Measurements from ENCODE around the gene SORCS3. TPM values are rescaled to one million over a fixed set of nuclear protein-coding genes. Genes with fewer than 3 reads are reported as not detected.
"Not testable (repeated sequence)": the region's sequence is repeated elsewhere in the genome, so short reads cannot be mapped to it uniquely, and the experiment has no call there.

Gene SORCS3
- total RNA-seq, 1 experiment from 2014 or later = not detected

DNA sequence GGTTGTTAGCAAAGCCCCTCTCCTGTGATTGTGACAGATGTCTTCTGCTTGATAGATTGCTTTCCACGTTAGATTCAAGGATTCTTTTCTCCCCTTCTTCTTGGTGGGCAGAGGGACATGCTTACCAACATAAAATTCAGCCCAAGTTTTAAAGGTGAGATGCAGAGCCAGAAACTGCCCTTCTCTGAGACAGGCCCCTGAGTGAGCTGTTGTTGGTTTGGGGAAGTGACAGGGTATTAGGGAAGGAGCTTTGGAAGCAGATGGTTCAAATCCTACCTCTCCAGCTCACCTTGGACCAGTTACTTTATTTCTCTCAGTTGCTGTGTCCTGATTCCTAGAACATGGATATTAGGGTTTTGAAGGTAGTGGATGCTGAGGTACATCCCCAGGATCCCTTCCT lies 53.0 kb downstream of the SORCS3 start:
- no peak overlapping the region for H3K9ac ChIP-seq (ENCODE audit: low read length)
- intact Hi-C loops (cut with micrococcal nuclease) = no loop called here
- no peaks in the 10 kb centered on the region for H3K27me3 ChIP-seq (ENCODE audit: low read length)
- no peak for ATAC-seq
- POLR2A ChIA-PET (ENCODE audit: unreplicated experiment) = no interaction called here
- no peaks in the 10 kb centered on the region for H3K36me3 ChIP-seq (ENCODE audit: low read depth, low read length)
- H4K20me1 ChIP-seq (ENCODE audit: low read length) = no peaks in the 10 kb centered on the region
- H3K4me2 ChIP-seq (ENCODE audit: low read length) = no peak overlapping the region
- CTCF ChIA-PET = no interaction called here
- H3F3A ChIP-seq (ENCODE audit: low read length, unreplicated experiment) = no peaks in the 10 kb centered on the region
- no peaks in the 10 kb centered on the region for H3K9me2 ChIP-seq (replicated peaks; ENCODE audit: low read length)
- BruUV-seq (replicated peaks) = no TSS peak
- H2AFZ ChIP-seq (ENCODE audit: low read length) = no peak overlapping the region
- TF ChIP-seq, protein P1, sequence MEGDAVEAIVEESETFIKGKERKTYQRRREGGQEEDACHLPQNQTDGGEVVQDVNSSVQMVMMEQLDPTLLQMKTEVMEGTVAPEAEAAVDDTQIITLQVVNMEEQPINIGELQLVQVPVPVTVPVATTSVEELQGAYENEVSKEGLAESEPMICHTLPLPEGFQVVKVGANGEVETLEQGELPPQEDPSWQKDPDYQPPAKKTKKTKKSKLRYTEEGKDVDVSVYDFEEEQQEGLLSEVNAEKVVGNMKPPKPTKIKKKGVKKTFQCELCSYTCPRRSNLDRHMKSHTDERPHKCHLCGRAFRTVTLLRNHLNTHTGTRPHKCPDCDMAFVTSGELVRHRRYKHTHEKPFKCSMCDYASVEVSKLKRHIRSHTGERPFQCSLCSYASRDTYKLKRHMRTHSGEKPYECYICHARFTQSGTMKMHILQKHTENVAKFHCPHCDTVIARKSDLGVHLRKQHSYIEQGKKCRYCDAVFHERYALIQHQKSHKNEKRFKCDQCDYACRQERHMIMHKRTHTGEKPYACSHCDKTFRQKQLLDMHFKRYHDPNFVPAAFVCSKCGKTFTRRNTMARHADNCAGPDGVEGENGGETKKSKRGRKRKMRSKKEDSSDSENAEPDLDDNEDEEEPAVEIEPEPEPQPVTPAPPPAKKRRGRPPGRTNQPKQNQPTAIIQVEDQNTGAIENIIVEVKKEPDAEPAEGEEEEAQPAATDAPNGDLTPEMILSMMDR (conservative IDR thresholded peaks at IDR 0.05; ENCODE audit: low read depth, low read length) = no peak
- TF ChIP-seq EZH2 (IDR thresholded peaks at IDR 0.05; ENCODE audit: low read length, unreplicated experiment) (no peak), EZH2phosphoT487 (IDR thresholded peaks at IDR 0.05; ENCODE audit: borderline replicate concordance, low read length) (no peak)
- H3K4me1 ChIP-seq (ENCODE audit: insufficient read depth, low read length) = no peaks in the 10 kb centered on the region
- H3K79me2 ChIP-seq (ENCODE audit: low read length) = no peaks in the 10 kb centered on the region
- H3K4me3 ChIP-seq (ENCODE audit: low read length) = no peak overlapping the region
- no peak overlapping the region for H3K27ac ChIP-seq (ENCODE audit: low read length)
- DNase-seq = no peak
- no peaks in the 10 kb centered on the region for H3K9me3 ChIP-seq (ENCODE audit: low read length)

DNA sequence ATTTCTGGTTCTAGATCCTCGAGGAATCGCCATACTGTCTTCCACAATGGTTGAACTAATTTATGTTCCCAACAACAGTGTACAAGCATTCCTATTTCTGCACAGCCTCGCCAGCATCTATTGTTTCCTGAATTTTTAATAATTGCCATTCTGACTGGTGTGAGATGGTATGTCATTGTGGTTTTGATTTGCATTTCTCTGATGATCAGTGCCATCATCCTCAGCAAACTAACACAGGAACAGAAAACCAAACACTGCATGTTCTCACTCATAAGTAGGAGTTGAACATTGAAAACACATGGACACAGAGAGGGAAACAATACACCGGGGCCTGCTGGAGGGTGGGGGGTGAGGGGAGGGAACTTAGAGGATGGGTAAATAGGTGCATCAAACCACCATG lies 62.2 kb downstream of the SORCS3 start:
- H3K9ac ChIP-seq (ENCODE audit: low read length); H3K4me2 ChIP-seq (ENCODE audit: low read length); H2AFZ ChIP-seq (ENCODE audit: low read length); H3K9me2 ChIP-seq (replicated peaks; ENCODE audit: low read length); CTCF ChIA-PET; H3K4me1 ChIP-seq (ENCODE audit: insufficient read depth, low read length); H3K4me3 ChIP-seq (ENCODE audit: low read length); intact Hi-C loops (cut with micrococcal nuclease); ATAC-seq; H3K9me3 ChIP-seq (ENCODE audit: low read length); H3K27ac ChIP-seq (ENCODE audit: low read length); POLR2A ChIA-PET (ENCODE audit: unreplicated experiment); DNase-seq; H3K79me2 ChIP-seq (ENCODE audit: low read length); BruUV-seq (replicated peaks); H3F3A ChIP-seq (ENCODE audit: low read length, unreplicated experiment); H4K20me1 ChIP-seq (ENCODE audit: low read length); H3K36me3 ChIP-seq (ENCODE audit: low read depth, low read length); H3K27me3 ChIP-seq (ENCODE audit: low read length): not testable (repeated sequence)

DNA sequence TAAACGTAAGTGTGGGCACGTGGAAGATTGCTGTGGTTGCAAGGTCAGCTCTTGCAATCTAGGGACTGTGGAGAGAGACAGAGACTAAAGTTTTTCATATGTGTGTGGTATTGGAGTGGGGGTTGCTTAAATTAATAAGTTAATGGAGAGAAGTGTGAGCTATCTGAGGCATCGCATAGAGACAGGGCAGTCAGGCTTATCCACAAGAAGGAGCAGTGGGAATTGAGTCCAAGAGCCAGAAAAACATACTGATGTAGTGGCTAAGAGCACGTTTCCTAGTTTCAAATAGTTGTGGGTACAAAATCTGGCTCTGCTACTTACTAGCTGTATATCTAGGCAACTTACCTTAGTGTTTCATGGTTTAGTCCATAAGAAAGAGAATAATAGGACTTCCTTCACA lies 65.8 kb downstream of the SORCS3 start:
- no peaks in the 10 kb centered on the region for H3K36me3 ChIP-seq (ENCODE audit: low read depth, low read length)
- TF ChIP-seq EZH2 (IDR thresholded peaks at IDR 0.05; ENCODE audit: low read length, unreplicated experiment) (no peak), EZH2phosphoT487 (IDR thresholded peaks at IDR 0.05; ENCODE audit: borderline replicate concordance, low read length) (no peak)
- TF ChIP-seq, protein P1 (conservative IDR thresholded peaks at IDR 0.05; ENCODE audit: low read depth, low read length) = no peak
- ATAC-seq (no peak), DNase-seq (no peak)
- H3K9ac ChIP-seq (ENCODE audit: low read length) = no peak overlapping the region
- no peak overlapping the region for H3K4me2 ChIP-seq (ENCODE audit: low read length)
- BruUV-seq (replicated peaks) = no TSS peak
- H3K27ac ChIP-seq (ENCODE audit: low read length) = no peak overlapping the region
- no peaks in the 10 kb centered on the region for H3K9me3 ChIP-seq (ENCODE audit: low read length)
- no peaks in the 10 kb centered on the region for H4K20me1 ChIP-seq (ENCODE audit: low read length)
- H2AFZ ChIP-seq (ENCODE audit: low read length) = no peak overlapping the region
- intact Hi-C loops (cut with micrococcal nuclease) = no loop called here
- no peaks in the 10 kb centered on the region for H3K4me1 ChIP-seq (ENCODE audit: insufficient read depth, low read length)
- H3F3A ChIP-seq (ENCODE audit: low read length, unreplicated experiment) = no peaks in the 10 kb centered on the region
- no peaks in the 10 kb centered on the region for H3K9me2 ChIP-seq (replicated peaks; ENCODE audit: low read length)
- CTCF ChIA-PET = no interaction called here
- POLR2A ChIA-PET (ENCODE audit: unreplicated experiment) = no interaction called here
- no peak overlapping the region for H3K4me3 ChIP-seq (ENCODE audit: low read length)
- no peaks in the 10 kb centered on the region for H3K27me3 ChIP-seq (ENCODE audit: low read length)
- no peaks in the 10 kb centered on the region for H3K79me2 ChIP-seq (ENCODE audit: low read length)

Measured in PC-3 (cell line).